NCI-H2196 treated with DMSO at 0.1 percent for 48 hours (cell line): ENCODE measurements around the gene CHCHD1.
A peak's percentile ranks its signal among the peaks of the same experiment; 100 is the strongest.
"Not testable (repeated sequence)": the region's sequence is repeated elsewhere in the genome, so short reads cannot be mapped to it uniquely, and the experiment has no call there.

Experiments
- DNase-seq: peaks from one replicate; lab custom pipeline; 2025; ENCODE audit not compliant: unreplicated experiment; lab: John Stamatoyannopoulos, UW

Gene CHCHD1

DNA sequence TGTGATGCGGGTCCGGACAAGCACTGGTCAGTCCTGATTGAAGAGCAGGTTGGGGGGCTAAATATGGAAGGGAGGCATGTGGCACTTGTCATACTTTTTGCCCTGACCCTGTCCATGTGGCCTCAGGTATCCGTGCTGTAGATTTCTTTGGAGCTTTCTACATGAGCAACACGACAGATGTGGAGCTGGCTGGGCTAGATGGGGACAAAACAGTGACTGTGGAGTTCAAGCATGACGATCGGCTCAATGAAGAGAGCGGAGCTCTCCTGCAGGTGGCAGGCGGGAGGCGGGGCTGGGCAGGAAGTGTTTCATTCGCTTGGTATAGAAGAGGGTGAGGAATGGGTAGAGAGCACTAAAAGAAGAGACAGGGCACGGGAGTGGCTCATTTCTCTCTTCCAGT, 13.0 kb upstream of the CHCHD1 start:
- DNase-seq = peak; percentile 20

DNA sequence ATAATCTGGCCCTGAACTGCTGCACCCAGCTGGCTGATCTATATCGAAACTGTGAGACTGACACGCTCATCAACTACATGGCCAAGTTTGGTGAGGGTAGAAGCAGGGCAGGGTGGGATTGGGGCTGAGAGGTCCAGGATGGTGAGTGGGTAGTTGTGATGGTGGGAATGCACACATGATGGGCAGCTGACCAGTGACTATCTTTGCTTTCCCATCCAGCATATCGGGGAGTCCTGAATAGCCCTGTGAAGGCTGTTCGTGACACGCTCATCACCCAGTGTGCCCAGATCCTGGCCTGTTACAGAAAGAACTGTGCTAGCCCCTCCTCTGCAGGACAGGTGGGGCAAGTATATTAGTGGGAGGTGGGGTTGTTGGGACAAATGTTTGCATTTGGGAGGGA, 12.5 kb upstream of the CHCHD1 start:
- no peak for DNase-seq

DNA sequence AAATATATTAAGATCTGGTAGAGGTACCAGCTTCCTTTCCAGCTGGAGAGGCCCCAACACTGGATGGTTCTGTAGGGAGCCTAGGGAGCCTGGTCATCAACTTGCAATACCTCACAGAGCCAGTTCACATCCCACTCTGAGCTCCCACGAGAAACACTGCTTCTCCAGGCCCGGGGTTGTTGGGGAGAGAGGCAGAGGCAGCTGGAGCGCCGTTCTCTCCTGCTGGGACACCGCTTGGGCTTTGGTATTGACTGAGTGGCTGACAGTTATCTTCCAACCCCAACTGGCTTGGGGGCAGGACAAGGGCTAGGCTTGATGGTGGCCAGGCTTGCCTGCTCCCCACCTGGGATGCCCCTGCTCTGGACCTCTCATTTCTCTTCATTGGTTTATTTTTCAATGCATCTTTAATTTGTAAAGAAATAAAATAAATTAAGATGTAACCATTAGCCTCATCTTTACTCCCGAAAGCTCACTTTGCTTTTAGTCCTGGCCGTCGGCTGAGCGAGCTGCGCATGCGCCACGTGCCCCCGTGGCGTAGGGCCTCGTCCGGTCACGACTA, 10.0 kb upstream of the CHCHD1 start:
- DNase-seq = no peak

DNA sequence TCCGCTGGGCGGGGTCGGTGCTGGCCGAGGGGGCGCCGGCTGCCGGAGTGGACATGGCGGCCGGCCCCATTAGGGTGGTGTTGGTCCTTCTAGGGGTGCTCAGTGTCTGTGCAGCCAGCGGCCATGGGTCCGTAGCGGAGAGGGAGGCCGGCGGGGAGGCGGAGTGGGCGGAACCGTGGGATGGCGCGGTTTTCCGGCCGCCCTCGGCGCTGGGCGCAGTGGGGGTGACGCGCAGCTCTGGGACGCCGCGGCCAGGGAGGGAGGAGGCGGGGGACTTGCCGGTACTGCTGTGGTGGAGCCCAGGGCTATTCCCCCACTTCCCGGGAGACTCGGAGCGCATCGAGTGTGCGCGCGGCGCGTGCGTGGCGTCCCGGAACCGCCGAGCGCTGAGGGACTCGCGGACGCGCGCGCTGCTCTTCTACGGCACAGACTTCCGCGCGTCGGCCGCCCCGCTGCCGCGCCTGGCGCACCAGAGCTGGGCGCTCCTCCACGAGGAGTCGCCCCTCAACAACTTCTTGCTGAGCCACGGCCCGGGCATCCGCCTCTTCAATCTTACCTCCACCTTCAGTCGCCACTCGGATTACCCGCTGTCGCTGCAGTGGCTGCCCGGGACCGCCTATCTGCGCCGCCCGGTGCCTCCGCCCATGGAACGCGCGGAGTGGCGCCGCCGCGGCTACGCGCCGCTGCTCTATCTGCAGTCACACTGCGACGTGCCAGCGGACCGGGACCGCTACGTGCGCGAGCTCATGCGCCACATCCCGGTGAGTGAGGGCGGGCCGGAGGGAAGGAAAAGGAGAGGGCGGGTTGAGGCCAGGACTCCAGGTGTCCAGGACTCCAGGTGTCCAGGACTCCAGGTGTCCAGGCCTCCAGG, 9.3 kb upstream of the CHCHD1 start:
- DNase-seq = peak; percentile 66

DNA sequence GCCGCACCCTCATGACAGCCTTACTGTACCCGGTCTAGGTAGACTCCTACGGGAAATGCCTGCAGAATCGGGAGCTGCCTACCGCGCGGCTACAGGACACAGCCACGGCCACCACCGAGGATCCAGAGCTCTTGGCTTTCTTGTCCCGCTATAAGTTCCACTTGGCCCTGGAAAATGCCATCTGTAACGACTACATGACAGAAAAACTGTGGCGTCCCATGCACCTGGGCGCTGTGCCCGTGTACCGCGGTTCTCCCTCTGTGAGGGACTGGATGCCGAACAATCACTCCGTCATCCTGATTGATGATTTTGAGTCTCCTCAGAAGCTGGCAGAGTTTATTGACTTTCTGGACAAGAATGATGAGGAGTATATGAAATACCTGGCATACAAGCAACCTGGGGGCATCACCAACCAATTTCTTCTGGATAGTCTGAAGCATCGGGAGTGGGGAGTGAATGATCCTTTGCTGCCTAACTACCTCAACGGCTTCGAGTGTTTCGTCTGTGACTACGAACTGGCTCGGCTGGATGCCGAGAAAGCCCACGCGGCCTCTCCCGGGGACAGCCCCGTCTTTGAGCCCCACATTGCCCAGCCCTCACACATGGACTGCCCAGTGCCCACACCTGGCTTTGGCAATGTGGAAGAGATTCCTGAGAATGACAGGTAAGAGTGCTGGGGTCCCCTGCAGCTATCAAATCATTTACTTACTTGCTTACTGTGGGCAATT, 8.5 kb upstream of the CHCHD1 start:
- no peak for DNase-seq

DNA sequence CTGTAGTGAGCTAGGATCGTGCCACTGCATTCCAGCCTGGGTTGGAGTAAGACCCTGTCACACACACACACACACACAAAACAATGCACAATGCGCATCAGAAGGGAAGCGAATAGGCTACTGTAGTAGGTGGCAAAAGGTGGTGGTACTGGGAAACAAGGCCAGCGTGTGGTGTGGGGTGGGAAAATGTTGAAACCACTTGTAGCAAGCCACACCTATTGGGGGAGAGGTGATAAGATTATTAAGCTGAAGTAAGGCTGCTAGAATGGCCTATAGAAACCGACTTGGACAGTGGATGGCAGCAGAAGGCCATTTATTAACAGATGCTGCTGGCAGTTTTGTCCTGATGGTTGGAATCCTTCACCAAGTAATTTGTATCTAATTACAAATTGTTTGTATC, 7.2 kb upstream of the CHCHD1 start:
- DNase-seq = no peak

DNA sequence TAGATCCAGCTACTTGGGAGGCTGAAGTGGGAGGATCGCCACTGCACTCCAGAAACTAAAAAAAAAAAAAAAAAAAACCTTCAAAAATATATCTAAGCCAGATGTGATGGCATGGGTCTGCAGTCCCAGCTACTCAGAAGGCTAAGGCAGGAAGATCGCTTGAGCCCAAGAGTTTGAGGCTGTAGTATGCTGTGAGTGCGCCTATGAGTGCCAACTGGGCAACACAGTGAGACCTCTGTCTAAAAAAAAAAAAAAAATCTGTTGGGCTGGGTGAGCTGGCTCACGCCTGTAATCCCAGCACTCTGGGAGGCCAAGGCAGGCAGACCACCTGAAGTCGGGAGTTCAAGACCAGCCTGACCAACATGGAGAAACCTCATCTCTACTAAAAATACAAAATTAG, 2.8 kb upstream of the CHCHD1 start:
- DNase-seq = no peak

DNA sequence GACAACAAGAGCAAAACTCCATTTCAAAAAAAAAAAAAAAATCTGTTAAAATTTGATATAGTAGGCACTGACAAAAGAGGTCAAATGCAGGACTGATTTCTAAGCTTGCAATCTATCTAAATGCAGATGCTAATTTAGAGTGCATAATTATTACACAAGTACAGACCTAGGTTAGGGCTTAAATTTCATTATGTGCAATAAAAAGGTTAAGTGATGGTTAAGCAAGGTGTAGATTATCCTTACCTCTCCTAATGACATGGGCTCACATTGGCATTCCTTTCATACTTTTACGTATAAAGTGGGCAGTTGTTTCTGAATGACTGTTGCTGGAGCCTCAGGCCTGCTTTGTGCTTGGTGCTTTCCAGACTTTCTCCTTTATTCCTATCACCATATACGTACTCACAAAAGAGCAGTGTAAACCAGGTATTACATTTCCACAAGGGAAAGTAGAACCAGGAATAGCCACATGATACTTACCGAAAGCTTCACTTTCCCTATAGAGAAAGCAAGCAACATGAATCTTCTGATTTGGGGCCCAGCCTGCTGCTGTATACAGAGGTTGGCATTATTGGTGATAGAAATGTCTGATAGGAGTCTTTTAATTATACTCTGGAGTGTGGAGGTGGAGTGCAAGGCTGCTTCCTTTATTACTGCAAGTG, 2.2 kb upstream of the CHCHD1 start:
- DNase-seq = no peak

DNA sequence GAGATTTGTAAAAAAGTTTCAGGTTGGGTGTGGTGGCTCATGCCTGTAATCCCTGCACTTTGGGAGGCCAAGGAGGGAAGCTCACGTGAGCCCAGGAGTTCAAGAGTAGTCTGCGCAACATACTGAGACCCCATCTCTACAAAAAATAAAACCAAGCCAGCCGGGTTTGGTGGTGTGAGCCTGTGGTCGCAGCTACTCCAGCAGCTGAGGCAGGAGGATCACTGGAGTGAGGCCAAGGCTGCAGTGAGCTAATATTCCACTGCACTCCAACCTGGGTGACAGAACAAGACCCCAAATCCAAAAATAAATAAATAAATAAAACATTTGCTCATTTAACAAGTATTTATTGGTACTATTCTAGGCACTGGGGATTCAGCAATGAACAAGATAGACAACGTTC, 1.5 kb upstream of the CHCHD1 start:
- DNase-seq = no peak

DNA sequence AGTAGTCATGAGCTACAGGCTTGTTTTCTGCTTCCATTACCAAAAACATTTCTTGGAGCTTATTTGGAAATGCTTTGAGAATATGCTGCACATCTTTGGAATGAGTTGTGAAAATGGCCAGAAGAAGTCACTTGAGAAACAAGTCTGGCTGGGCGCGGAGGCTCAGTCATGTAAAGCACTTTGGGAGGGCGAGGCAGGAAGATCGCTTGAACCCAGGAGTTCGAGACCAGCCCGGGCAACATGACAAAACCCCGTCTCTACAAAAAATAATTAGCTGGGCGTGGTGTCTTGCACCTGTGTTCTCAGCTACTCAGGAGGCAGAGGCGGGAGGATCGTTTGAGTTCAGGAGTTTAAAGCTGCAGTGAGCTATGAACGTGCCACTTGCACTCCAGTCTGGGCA, 882 bp upstream of the CHCHD1 start:
- DNase-seq = no peak

DNA sequence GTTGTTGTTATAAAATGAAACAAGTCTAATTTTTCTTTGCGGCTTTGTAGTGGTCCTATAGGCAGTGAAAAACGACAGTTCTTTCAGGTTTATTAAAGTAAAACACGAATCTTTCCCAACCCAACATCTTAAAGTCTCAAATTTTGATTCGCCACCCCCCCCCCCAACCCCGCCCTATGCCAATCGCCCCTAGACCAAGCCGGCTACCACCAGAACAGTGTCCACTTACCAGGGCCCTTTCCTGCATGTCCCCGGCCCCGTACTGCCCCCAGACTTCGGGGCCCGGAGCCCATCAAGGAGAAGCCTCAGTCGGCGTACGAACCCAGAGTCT, 335 bp upstream of the CHCHD1 start:
- no peak for DNase-seq

DNA sequence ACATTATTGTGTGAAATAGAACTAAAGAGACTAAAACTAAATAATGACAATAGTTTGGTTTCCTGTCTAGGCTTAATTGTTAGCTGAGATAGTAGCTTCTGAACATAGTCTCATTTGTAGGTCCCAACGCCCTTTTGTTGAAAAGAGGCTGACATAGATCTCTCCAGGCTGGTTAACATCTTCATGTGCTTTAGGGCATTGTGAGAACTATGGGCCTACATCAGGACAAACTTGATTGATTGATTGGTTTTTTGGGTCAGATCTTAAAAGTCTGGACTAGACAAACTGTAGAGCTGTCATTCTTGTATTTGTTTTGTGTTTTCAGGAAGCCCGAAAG, 869 bp downstream of the CHCHD1 start:
- no peak for DNase-seq

DNA sequence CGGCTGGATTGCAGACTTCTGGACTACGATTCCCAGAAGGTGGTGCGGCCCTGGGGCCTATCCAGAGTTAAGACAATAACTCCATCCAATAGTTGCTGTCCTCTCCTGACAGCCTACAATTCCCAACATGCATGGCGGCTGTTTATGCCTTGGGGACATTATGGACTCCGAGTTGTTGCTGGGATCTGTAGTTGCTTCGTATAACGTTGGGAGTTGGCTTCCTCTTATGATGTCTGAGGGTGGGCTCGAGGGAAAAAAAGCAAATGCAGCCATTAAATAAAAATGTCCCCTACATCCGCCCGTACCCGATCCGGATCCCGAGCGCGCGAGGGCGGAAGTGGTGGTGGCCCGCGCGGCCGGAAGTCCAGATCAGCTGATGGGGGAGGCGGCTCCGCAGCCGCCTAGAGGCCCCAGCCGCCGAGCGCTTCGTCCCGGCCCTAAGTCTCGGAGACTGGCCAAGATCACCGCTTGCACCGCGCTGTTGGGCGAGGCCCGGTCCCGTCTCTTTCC, 3.4 kb downstream of the CHCHD1 start, which contains the start of gene ZSWIM8:
ZSWIM8 (plus strand) TSS at position 396 of the 510 bp plus-strand sequence. CDS start 273 bp downstream, outside the sequence.
- peak; percentile 87 for DNase-seq

DNA sequence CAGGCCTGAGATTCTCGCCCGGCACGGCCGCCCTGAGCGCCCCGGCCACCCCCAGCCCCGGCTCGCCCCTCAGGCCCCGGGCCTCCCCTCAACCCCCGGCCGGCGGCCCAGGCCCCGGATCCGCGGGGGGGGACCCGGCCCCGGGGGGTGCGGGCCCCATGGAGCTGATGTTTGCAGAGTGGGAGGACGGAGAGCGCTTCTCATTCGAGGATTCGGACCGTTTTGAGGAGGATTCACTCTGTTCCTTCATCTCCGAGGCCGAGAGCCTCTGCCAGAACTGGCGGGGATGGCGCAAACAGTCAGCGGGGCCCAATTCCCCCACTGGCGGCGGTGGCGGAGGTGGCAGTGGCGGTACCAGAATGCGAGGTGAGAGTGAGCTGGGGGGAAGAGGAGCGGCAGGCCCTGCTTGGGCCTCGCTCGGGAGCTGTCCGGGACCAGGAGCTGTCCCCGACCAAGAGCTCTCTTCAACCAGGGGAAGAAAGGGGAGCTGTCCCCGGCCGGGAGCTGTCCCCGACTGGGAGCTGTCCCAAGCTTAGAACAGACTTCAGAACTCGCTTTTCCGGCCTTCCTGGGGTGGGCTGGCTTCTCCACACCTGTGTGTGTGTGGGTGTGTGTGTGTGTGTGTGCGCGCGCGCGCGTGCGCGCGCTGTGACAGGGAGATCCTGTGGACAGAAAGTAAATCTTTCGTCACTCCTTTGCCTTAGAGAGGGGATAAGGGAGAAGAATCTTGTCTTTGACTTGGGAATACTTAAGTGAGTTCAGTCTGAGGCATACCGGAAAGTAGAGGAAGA, 4.1 kb downstream of the CHCHD1 start:
- no peak for DNase-seq

DNA sequence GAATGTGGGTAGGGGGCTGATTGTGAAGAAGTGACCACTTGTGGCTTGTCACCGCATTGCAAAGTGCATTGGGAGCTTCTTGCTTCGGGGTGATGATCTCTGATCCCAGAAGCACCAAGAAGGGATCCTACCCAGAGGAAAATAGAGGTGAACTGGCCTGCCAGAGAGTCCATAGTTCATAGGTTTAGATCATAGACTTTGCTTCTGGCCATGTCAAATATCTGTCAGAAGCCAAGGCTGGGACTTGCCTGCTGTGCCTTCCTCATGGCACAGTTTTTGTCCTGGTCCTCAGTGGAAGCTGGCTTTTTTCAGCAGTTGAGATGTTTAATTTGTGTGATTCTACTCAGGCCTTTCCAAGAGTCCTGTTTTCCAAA, 4.7 kb downstream of the CHCHD1 start:
- DNase-seq = no peak

DNA sequence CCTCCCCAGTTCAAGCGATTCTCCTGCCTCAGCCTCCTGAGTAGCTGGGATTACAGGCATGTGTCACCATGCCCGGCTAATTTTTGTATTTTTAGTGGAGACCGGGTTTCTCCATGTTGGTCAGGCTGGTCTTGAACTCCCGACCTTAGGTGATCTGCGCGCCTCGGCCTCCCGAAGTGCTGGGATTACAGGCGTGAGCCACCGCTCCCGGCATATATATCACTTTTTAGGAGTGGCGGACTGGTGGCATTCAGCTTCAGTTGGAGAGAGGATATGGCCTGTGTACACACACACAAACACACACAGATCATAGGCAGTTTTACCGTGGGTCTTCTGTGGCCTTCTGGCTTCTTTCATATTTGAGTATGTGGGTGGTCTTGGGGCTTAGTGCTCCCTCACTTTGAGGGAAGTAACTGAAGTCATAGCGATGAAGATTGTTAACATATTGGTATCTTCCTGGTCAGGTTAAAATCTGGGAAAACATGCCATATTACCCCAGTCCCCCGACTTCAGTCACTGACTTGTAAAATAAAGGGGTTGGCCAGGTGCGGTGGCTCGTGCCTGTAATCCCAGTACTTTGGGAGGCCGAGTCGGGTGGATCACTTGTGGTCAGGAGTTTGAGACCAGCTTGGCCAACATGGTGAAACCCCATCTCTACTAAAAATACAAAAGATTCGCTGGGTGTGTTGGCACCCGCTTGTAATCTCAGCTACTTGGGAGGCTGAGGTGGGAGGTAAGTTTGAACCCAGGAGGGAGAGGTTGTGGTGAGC, 5.4 kb downstream of the CHCHD1 start:
- not testable (repeated sequence) for DNase-seq

DNA sequence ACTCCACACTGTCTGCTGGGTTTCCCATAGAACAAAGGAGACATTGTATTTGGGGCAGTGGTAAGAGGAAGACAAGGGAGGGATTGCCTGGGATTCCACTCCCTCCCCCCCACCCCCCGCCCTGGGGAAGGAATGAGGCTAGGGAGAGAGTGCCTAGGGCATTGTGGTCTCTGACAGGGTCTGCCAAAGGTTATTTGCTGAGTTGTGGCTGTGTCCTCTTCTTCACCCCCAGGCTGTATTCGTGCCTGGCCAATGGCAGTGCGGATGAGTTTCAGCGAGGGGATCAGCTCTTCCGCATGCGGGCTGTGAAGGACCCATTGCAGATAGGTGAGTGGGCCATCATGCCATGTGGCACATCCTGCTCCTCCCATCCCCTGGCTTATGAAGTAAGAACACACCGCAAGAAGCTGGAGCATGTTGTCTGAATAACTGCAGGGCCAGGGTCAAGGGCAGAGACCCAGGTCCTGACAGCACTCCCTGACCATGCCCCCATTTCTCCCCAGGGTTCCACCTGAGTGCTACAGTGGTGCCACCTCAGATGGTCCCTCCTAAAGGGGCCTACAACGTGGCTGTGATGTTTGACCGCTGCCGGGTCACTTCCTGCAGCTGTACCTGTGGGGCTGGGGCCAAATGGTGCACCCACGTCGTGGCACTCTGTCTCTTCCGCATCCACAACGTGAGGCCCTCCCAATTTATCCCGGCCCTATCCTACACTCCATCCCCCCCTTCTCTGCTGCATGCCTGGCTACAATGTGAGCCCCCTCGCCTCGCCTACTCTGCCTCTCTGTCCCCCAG, 7.2 kb downstream of the CHCHD1 start:
- no peak for DNase-seq

DNA sequence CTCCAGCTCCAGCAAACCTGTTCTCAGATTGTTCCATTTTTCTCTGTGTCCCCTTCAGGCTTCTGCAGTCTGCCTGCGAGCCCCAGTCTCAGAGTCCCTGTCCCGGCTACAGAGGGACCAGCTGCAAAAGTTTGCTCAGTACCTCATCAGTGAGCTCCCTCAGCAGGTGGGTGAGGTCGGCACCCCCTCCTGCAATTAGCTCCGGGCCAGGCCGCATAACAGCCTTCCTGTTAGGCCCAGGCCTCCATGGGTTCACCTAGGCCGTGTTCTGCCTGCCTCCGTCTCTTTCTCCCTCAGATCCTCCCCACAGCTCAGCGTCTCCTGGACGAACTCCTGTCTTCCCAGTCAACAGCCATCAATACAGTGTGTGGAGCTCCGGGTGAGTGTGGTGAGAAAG, 7.8 kb downstream of the CHCHD1 start:
- no peak for DNase-seq

DNA sequence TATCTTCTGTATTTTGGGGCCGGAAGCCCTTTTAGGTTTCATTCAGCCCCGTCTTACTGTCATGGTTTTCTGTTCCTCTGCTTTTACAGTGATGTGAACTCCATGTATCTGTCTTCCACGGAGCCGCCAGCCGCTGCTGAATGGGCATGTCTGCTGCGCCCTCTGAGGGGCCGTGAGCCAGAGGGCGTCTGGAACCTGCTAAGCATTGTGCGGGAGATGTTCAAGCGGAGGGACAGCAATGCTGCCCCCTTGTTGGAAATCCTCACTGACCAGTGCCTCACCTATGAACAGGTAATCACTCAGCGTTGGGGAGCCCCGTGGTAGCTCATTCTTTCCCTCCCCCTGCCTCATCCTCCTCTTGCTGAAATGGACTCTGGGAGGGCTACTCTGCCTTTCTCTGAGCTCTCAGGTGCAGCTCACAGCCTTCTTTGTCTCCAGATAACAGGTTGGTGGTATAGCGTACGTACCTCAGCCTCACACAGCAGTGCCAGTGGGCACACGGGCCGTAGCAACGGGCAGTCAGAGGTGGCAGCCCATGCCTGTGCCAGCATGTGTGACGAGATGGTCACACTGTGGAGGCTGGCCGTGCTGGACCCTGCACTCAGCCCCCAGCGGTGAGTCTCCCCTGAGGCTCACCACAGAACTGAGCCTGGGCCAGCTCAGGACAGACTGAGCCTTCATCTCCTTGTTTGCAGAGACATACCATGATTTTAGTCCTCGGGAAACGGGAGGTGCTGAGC, 9.2 kb downstream of the CHCHD1 start:
- DNase-seq = no peak
